Breast epithelium (tissue), 3 donors: ENCODE measurements around the gene SERPINA3.

Source experiments
- POLR2A ChIP-seq: fragments of 450-650 bp; IDR thresholded peaks from one replicate; pipeline ENCODE4 v1.6.1; 2016; ENCODE audit warnings: antibody characterized with exemption, mild to moderate bottlenecking, moderate library complexity
- POLR2AphosphoS5 ChIP-seq, 3 donors: sonication (generic); formaldehyde crosslinking; IDR thresholded peaks; one replicate each; pipeline ENCODE4 v1.6.1; 2017; ENCODE audit warnings: antibody characterized with exemption in 3 of 3
- TF ChIP-seq, protein P1 (sequence below), 3 donors: fragments of 450-650 bp; IDR thresholded peaks; one replicate each; pipeline ENCODE4 v1.5.1; 2016 to 2017; ENCODE audit warnings: antibody characterized with exemption in 3 of 3, mild to moderate bottlenecking in 3 of 3, moderate library complexity in 3 of 3

DNA sequence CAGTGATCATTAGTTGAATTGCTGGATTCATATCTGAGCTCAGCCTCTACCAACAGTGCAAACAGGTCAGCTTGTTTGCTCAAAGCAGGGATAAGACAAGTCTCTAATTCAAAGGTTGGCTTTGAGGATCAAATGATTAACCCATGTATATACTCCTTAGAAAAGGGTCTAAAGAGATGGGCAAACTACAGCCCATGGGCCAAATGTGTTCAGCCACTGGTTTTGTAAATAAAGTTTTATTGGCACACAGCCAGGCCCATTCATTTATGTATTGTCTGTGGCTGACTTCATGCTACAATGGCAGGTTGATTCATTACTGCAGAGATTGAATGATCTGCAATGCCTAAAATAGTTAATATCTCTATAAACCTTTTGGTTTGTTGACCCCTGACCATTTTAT lies 47.8 kb upstream of the SERPINA3 start:
- TF ChIP-seq, protein P1, sequence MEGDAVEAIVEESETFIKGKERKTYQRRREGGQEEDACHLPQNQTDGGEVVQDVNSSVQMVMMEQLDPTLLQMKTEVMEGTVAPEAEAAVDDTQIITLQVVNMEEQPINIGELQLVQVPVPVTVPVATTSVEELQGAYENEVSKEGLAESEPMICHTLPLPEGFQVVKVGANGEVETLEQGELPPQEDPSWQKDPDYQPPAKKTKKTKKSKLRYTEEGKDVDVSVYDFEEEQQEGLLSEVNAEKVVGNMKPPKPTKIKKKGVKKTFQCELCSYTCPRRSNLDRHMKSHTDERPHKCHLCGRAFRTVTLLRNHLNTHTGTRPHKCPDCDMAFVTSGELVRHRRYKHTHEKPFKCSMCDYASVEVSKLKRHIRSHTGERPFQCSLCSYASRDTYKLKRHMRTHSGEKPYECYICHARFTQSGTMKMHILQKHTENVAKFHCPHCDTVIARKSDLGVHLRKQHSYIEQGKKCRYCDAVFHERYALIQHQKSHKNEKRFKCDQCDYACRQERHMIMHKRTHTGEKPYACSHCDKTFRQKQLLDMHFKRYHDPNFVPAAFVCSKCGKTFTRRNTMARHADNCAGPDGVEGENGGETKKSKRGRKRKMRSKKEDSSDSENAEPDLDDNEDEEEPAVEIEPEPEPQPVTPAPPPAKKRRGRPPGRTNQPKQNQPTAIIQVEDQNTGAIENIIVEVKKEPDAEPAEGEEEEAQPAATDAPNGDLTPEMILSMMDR (IDR thresholded peaks at IDR 0.05): no peak
- TF ChIP-seq POLR2A: no peak
- TF ChIP-seq POLR2AphosphoS5 (IDR thresholded peaks at IDR 0.05): no peak
